ENCODE results near the gene CBLN3.
A peak's percentile ranks its signal among the peaks of the same experiment; 100 is the strongest.

The CBLN3 gene

DNA sequence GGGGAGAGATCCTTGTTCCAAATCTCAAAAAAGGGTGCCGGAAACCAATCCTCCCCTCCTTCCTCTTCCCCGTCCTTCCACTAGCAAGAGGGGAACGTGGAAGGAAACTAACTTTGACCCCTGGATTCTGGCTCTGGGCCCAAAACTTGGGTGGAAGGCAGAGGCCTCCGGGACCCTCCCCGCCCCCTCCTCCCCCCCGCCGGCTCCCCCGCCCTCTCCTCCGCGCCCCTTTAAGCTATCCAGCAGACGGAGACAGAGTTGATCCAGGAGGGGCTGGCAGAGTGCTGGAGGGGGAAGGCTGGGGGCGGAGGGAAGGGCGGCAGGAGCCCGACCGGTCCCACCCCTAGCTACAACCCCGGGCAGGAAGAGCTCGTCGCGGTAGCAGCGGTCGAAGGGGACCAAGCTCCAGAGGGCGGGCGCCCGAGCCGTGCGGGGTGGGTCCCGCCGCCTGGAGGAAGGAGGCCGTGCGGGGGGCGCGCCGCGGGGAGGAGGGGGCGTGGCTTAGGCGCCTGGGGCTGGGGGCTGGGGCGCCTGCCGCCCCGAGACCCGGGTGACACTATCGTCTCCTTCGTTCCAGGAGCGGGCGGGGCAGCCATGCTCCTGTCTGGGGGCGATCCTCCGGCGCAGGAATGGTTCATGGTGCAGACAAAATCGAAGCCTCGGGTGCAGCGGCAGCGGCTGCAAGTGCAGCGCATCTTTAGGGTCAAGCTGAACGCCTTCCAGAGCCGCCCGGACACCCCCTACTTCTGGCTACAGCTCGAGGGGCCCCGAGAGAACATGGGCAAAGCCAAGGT lies 30.6 kb downstream of the CBLN3 start, which contains the start of gene NYNRIN:
Gene NYNRIN (plus strand): TSS at position 351 of the 794 bp plus-strand sequence. CDS start 244 bp downstream, at position 595.
- no peaks in the 10 kb centered on the region for H3K27me3 ChIP-seq (ENCODE audit: insufficient read depth, low read length)
- H3K18ac ChIP-seq (ENCODE audit: low read length) = peak within 1 kb of the TSS; percentile 60
- DNase-seq = peak in 1 of 2 donors; percentile 35
- peak within 1 kb of the TSS; percentile 58 for H4K12ac ChIP-seq (ENCODE audit: low read depth, low read length)
- H3K79me2 ChIP-seq (ENCODE audit: control insufficient read depth, insufficient read depth, low read length, poor library complexity) = peaks cover 7% of the 10 kb centered on the region
- peak within 1 kb of the TSS; percentile 42 for H2AFZ ChIP-seq (ENCODE audit: insufficient read depth, low read length, poor library complexity)
- H2BK12ac ChIP-seq (ENCODE audit: low read length) = peak within 1 kb of the TSS; percentile 13
- H3K4me3 ChIP-seq (ENCODE audit: low read depth, low read length) = peak within 1 kb of the TSS; percentile 76
- peaks cover 27 to 39% of the 10 kb centered on the region in 2 experiments for H3K4me1 ChIP-seq (ENCODE audit: control insufficient read depth in 1 of 2, insufficient read depth in 2 of 2, low read length in 2 of 2)
- H3K36me3 ChIP-seq (ENCODE audit: control insufficient read depth in 1 of 2, insufficient read depth in 2 of 2, low read length in 2 of 2) = no peaks in the 10 kb centered on the region
- H3K9me3 ChIP-seq (ENCODE audit: insufficient read depth, low read depth, low read length) = no peaks in the 10 kb centered on the region
- H4K8ac ChIP-seq (ENCODE audit: low read depth, low read length) = peak within 1 kb of the TSS; percentile 38
- peak within 1 kb of the TSS; percentile 88 for H3K4me2 ChIP-seq (ENCODE audit: low read length)
- peak within 1 kb of the TSS; percentile 74 for H3K14ac ChIP-seq (ENCODE audit: low read length)
- H3K79me1 ChIP-seq (ENCODE audit: low read length) = peaks cover 20% of the 10 kb centered on the region
- H3K9ac ChIP-seq (ENCODE audit: low read length) = peak within 1 kb of the TSS; percentile 55
- no peak within 1 kb of the TSS for H3K23ac ChIP-seq (ENCODE audit: low read length)
- H3K4ac ChIP-seq (ENCODE audit: low read depth, low read length) = peak within 1 kb of the TSS; percentile 46
- H2BK5ac ChIP-seq (ENCODE audit: low read depth, low read length, poor library complexity) = no peak within 1 kb of the TSS
- H2AK5ac ChIP-seq (ENCODE audit: low read length) = peak within 1 kb of the TSS; percentile 57
- peak within 1 kb of the TSS; percentile 18 for H3K27ac ChIP-seq (ENCODE audit: low read depth, low read length)
- peak within 1 kb of the TSS; percentile 18 for H2BK120ac ChIP-seq (ENCODE audit: insufficient read depth, low read length, poor library complexity)
- WGBS (ENCODE audit: extremely low coverage, insufficient coverage, insufficient read length) = no CpG with 5 or more reads among the region's 57 CpGs
- peak within 1 kb of the TSS; percentile 86 for H4K91ac ChIP-seq (ENCODE audit: low read depth, low read length)

DNA sequence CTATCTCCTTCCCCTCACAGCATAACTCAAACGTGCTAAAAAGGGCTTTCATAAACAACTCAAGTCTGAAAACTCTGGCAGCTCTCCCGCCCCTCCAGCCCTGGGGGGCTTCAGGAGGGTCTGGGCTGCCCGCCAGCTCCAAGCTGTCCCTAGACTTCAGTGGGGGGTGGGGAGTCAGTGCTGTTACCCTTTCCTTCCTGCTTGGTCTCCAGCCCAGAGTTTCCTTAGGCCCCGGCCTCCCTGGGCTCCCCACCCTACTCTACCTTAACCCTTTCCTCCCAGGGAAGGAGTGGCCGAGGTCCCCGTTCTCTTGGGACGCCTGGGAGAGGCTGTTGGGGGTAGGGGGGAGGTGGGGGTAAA lies 31.2 kb downstream of the CBLN3 start:
- peak overlapping the region; percentile 4 for H3K4ac ChIP-seq (ENCODE audit: low read depth, low read length)
- no peaks in the 10 kb centered on the region for H3K27me3 ChIP-seq (ENCODE audit: insufficient read depth, low read length)
- H3K4me2 ChIP-seq (ENCODE audit: low read length) = peak overlapping the region; percentile 26
- no peak overlapping the region for H2AFZ ChIP-seq (ENCODE audit: insufficient read depth, low read length, poor library complexity)
- no peak overlapping the region for H2BK5ac ChIP-seq (ENCODE audit: low read depth, low read length, poor library complexity)
- H3K23ac ChIP-seq (ENCODE audit: low read length) = no peak overlapping the region
- peak overlapping the region; percentile 28 for H4K12ac ChIP-seq (ENCODE audit: low read depth, low read length)
- H3K4me1 ChIP-seq (ENCODE audit: control insufficient read depth in 1 of 2, insufficient read depth in 2 of 2, low read length in 2 of 2) = peaks cover 30 to 38% of the 10 kb centered on the region in 2 experiments
- H3K4me3 ChIP-seq (ENCODE audit: low read depth, low read length) = no peak overlapping the region
- H4K8ac ChIP-seq (ENCODE audit: low read depth, low read length) = peak overlapping the region; percentile 33
- H3K36me3 ChIP-seq (ENCODE audit: control insufficient read depth in 1 of 2, insufficient read depth in 2 of 2, low read length in 2 of 2) = no peaks in the 10 kb centered on the region
- peak overlapping the region; percentile 3 for H2BK120ac ChIP-seq (ENCODE audit: insufficient read depth, low read length, poor library complexity)
- peak overlapping the region; percentile 16 for H3K27ac ChIP-seq (ENCODE audit: low read depth, low read length)
- H3K18ac ChIP-seq (ENCODE audit: low read length) = peak overlapping the region; percentile 0
- peak overlapping the region; percentile 1 for H2BK12ac ChIP-seq (ENCODE audit: low read length)
- H3K79me2 ChIP-seq (ENCODE audit: control insufficient read depth, insufficient read depth, low read length, poor library complexity) = peaks cover 7% of the 10 kb centered on the region
- H3K9ac ChIP-seq (ENCODE audit: low read length) = no peak overlapping the region
- peak overlapping the region; percentile 58 for H4K91ac ChIP-seq (ENCODE audit: low read depth, low read length)
- DNase-seq = no peak
- no peaks in the 10 kb centered on the region for H3K9me3 ChIP-seq (ENCODE audit: insufficient read depth, low read depth, low read length)
- peaks cover 22% of the 10 kb centered on the region for H3K79me1 ChIP-seq (ENCODE audit: low read length)
- H2AK5ac ChIP-seq (ENCODE audit: low read length) = no peak overlapping the region
- WGBS (ENCODE audit: extremely low coverage, insufficient coverage, insufficient read length) = no CpG with 5 or more reads among the region's 7 CpGs
- peak overlapping the region; percentile 0 for H3K14ac ChIP-seq (ENCODE audit: low read length)

DNA sequence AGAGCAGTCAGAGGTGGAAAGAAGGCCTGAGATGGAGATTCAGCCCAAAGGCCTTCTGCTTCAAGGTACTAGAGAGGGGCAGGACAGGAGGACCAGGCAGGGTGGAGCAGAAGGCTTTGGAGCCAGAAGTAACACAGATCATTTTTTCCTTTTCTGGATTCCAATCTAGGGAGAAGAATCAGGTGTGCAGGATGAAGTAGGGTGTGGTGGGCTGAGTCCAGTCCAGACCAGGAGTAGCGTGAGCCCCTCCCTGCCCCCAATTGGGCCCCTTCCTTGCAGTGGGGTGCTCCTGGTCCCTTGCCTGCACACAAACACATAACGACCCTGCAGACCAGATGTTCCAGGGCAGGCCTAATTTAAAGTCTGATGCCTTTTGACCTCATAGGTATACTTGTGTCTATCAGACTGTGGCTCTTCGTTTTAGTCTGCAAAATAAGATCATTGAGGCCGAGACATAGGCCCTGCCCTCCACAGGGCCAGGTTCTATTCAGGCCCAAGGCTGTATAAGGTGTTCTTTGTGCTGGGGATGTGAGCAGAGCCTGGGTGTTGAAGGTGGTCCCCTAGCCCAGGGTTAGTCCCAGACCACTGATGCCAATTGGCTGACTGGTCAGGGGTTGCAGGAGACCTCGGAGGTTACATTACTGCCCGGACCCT lies 31.7 kb downstream of the CBLN3 start:
- Histone ChIP-seq H3K14ac (ENCODE audit: low read length) (peak overlapping the region; percentile 0), H2BK5ac (ENCODE audit: low read depth, low read length, poor library complexity) (no peak overlapping the region), H3K27ac (ENCODE audit: low read depth, low read length) (peak overlapping the region; percentile 16), H3K79me1 (ENCODE audit: low read length) (peaks cover 22% of the 10 kb centered on the region), H4K91ac (ENCODE audit: low read depth, low read length) (peak overlapping the region; percentile 58), H3K27me3 (ENCODE audit: insufficient read depth, low read length) (no peaks in the 10 kb centered on the region), H2AK5ac (ENCODE audit: low read length) (peak overlapping the region; percentile 6), H2BK12ac (ENCODE audit: low read length) (peak overlapping the region; percentile 38), H3K23ac (ENCODE audit: low read length) (no peak overlapping the region), H3K4ac (ENCODE audit: low read depth, low read length) (no peak overlapping the region), H3K4me2 (ENCODE audit: low read length) (no peak overlapping the region), H3K9ac (ENCODE audit: low read length) (no peak overlapping the region), H3K4me1 (ENCODE audit: control insufficient read depth in 1 of 2, insufficient read depth in 2 of 2, low read length in 2 of 2) (peaks cover 29 to 35% of the 10 kb centered on the region in 2 experiments), H3K36me3 (ENCODE audit: control insufficient read depth in 1 of 2, insufficient read depth in 2 of 2, low read length in 2 of 2) (no peaks in the 10 kb centered on the region), H4K8ac (ENCODE audit: low read depth, low read length) (peak overlapping the region; percentile 33), H3K9me3 (ENCODE audit: insufficient read depth, low read depth, low read length) (no peaks in the 10 kb centered on the region), H4K12ac (ENCODE audit: low read depth, low read length) (no peak overlapping the region), H3K79me2 (ENCODE audit: control insufficient read depth, insufficient read depth, low read length, poor library complexity) (peaks cover 7% of the 10 kb centered on the region), H3K18ac (ENCODE audit: low read length) (peak overlapping the region; percentile 0), H2BK120ac (ENCODE audit: insufficient read depth, low read length, poor library complexity) (peak overlapping the region; percentile 26), H3K4me3 (ENCODE audit: low read depth, low read length) (no peak overlapping the region), H2AFZ (ENCODE audit: insufficient read depth, low read length, poor library complexity) (no peak overlapping the region)
- no CpG with 5 or more reads among the region's 6 CpGs for WGBS (ENCODE audit: extremely low coverage, insufficient coverage, insufficient read length)
- no peak for DNase-seq

DNA sequence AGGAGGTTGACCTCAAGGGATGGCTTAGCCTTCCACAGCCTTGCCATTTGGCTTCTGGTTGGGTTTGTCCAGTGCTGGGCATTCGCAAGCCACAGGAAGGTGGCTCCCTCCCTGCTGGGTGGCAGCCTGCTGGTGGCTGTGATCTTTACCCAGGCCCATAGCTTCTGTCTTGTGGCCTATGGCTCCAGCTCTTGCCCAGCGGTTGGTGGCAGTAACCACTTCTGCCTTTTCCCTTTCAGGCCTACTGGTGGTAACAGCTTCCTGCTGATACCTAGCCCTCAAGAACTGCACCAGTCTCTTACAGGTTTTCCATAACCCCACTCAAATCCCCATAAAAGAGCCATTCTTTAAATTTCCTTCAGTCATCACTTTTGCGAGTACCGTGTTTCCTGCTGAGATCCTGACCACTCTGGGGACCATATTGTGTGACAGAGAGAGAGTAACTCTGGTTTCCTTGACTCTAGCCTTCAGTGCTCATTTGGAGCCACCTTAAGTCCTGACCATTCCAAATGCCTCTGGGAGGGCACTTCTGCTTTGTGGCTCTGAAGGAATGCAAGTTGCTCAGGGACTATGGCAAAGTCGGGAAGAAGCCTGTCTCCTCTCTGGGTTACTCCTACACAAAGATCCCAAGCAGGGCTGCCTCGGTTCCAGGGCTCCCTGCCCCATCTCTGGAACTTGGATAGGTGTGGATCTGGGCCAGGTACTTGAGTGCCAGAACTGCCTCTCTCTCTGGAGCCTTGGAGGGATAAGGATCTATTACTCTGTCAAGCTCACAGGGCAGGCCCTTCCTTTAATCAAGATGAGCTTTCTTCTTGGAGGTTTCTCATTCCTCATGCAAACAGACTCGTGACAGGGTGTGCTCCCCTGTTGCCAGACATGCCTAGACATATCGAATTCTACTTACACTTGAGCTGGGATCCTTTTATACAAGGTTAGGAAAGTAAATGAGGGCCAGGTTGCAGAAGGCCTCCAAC lies 33.6 kb downstream of the CBLN3 start:
- H3K4me2 ChIP-seq (ENCODE audit: low read length) = no peak overlapping the region
- peak overlapping the region; percentile 74 for H2BK5ac ChIP-seq (ENCODE audit: low read depth, low read length, poor library complexity)
- H4K91ac ChIP-seq (ENCODE audit: low read depth, low read length) = peak overlapping the region; percentile 72
- no CpG with 5 or more reads among the region's 8 CpGs for WGBS (ENCODE audit: extremely low coverage, insufficient coverage, insufficient read length)
- H2AFZ ChIP-seq (ENCODE audit: insufficient read depth, low read length, poor library complexity) = peak overlapping the region; percentile 6
- H3K79me2 ChIP-seq (ENCODE audit: control insufficient read depth, insufficient read depth, low read length, poor library complexity) = peaks cover 7% of the 10 kb centered on the region
- no peaks in the 10 kb centered on the region for H3K36me3 ChIP-seq (ENCODE audit: control insufficient read depth in 1 of 2, insufficient read depth in 2 of 2, low read length in 2 of 2)
- H3K23ac ChIP-seq (ENCODE audit: low read length) = no peak overlapping the region
- H4K8ac ChIP-seq (ENCODE audit: low read depth, low read length) = peak overlapping the region; percentile 26
- H3K9me3 ChIP-seq (ENCODE audit: insufficient read depth, low read depth, low read length) = no peaks in the 10 kb centered on the region
- peak overlapping the region; percentile 53 for H3K27ac ChIP-seq (ENCODE audit: low read depth, low read length)
- DNase-seq = peak in 1 of 2 donors; percentile 19
- peak overlapping the region; percentile 87 for H2BK12ac ChIP-seq (ENCODE audit: low read length)
- no peak overlapping the region for H3K4me3 ChIP-seq (ENCODE audit: low read depth, low read length)
- H4K12ac ChIP-seq (ENCODE audit: low read depth, low read length) = peak overlapping the region; percentile 39
- H3K4me1 ChIP-seq (ENCODE audit: control insufficient read depth in 1 of 2, insufficient read depth in 2 of 2, low read length in 2 of 2) = peaks cover 33 to 44% of the 10 kb centered on the region in 2 experiments
- H2AK5ac ChIP-seq (ENCODE audit: low read length) = peak overlapping the region; percentile 67
- H3K9ac ChIP-seq (ENCODE audit: low read length) = no peak overlapping the region
- H3K18ac ChIP-seq (ENCODE audit: low read length) = peak overlapping the region; percentile 71
- peak overlapping the region; percentile 37 for H3K14ac ChIP-seq (ENCODE audit: low read length)
- no peaks in the 10 kb centered on the region for H3K27me3 ChIP-seq (ENCODE audit: insufficient read depth, low read length)
- peaks cover 28% of the 10 kb centered on the region for H3K79me1 ChIP-seq (ENCODE audit: low read length)
- peak overlapping the region; percentile 18 for H3K4ac ChIP-seq (ENCODE audit: low read depth, low read length)
- H2BK120ac ChIP-seq (ENCODE audit: insufficient read depth, low read length, poor library complexity) = peak overlapping the region; percentile 81
